ENCODE results near the gene LCORL.
"Not testable (repeated sequence)": the region's sequence is repeated elsewhere in the genome, so short reads cannot be mapped to it uniquely, and the experiment has no call there.

The LCORL gene

GRCh38 chr4:18020145-18020670 is 1.3 kb downstream of the LCORL start:
- FAIRE-seq (no peak), DNase-seq (ENCODE audit: insufficient read length, low spot score) (no peak)
- no peak for TF ChIP-seq CTCF (IDR thresholded peaks at IDR 0.05; ENCODE audit: insufficient read depth, missing control alignments)

GRCh38 chr4:18014269-18014668 is 7.3 kb downstream of the LCORL start:
- DNase-seq (ENCODE audit: insufficient read length, low spot score) (no peak), FAIRE-seq (no peak)
- no peak for TF ChIP-seq CTCF (IDR thresholded peaks at IDR 0.05; ENCODE audit: insufficient read depth, missing control alignments)

GRCh38 chr4:18012807-18013462 is 8.6 kb downstream of the LCORL start:
- no peak for TF ChIP-seq CTCF (IDR thresholded peaks at IDR 0.05; ENCODE audit: insufficient read depth, missing control alignments)
- no peak for DNase-seq (ENCODE audit: insufficient read length, low spot score)
- peak; percentile 6 for FAIRE-seq

- TF ChIP-seq CTCF (IDR thresholded peaks at IDR 0.05; ENCODE audit: insufficient read depth, missing control alignments) = no peak
- no peak for DNase-seq (ENCODE audit: insufficient read length, low spot score)
- FAIRE-seq = no peak
These were observed 9.3 kb downstream of the LCORL start for GRCh38 chr4:18012134-18012806.

- FAIRE-seq (no peak), DNase-seq (ENCODE audit: insufficient read length, low spot score) (no peak)
- TF ChIP-seq CTCF (IDR thresholded peaks at IDR 0.05; ENCODE audit: insufficient read depth, missing control alignments) = no peak
These were observed 13.9 kb downstream of the LCORL start for GRCh38 chr4:18007625-18008024.

- not testable (repeated sequence) for DNase-seq (ENCODE audit: insufficient read length, low spot score); FAIRE-seq
These were observed 15.1 kb downstream of the LCORL start for GRCh38 chr4:18006432-18006831.

- DNase-seq (ENCODE audit: insufficient read length, low spot score) = no peak
- FAIRE-seq = no peak
- TF ChIP-seq CTCF (IDR thresholded peaks at IDR 0.05; ENCODE audit: insufficient read depth, missing control alignments) = no peak
These were observed 24.4 kb downstream of the LCORL start for GRCh38 chr4:17997129-17997528.
